HG02642 (cell line): ENCODE data around the gene TNS3.
A peak's percentile ranks its signal among the peaks of the same experiment; 100 is the strongest.
"Not testable (repeated sequence)": the region's sequence is repeated elsewhere in the genome, so short reads cannot be mapped to it uniquely, and the experiment has no call there.

Experiments
- ATAC-seq: cut with Tn5 transposase; IDR thresholded peaks from one replicate; pipeline ENCODE4 v1.9.1; 2021; ENCODE audit warnings: mild to moderate bottlenecking; ENCODE audit not compliant: unreplicated experiment, poor library complexity

TNS3 gene

GRCh38 chr7:47581804-47582763 lies at the start of gene TNS3:
TNS3 (minus strand) TSS chr7:47582111; CDS start chr7:47439636, 142,475 bp downstream.
- ATAC-seq = no peak

- no peak for ATAC-seq
Measured at GRCh38 chr7:47631711-47632110, 49.8 kb upstream of the TNS3 start.

- peak; percentile 68 for ATAC-seq
Measured at GRCh38 chr7:47627580-47628283, 45.8 kb upstream of the TNS3 start.

- no peak for ATAC-seq
Measured at GRCh38 chr7:47625861-47626715, 44.2 kb upstream of the TNS3 start.

- no peak for ATAC-seq
Measured at GRCh38 chr7:47624689-47625088, 42.8 kb upstream of the TNS3 start.

GRCh38 chr7:47622946-47623640 lies 41.2 kb upstream of the TNS3 start:
- no peak for ATAC-seq

- ATAC-seq = no peak
Measured at GRCh38 chr7:47622586-47622945, 40.7 kb upstream of the TNS3 start.

GRCh38 chr7:47621979-47622561 lies 40.2 kb upstream of the TNS3 start:
- ATAC-seq = no peak

- ATAC-seq = no peak
Measured at GRCh38 chr7:47621347-47621746, 39.4 kb upstream of the TNS3 start.

GRCh38 chr7:47619806-47620205 lies 37.9 kb upstream of the TNS3 start:
- ATAC-seq = no peak

GRCh38 chr7:47617131-47617530 lies 35.2 kb upstream of the TNS3 start:
- ATAC-seq = no peak

- ATAC-seq = no peak
Measured at GRCh38 chr7:47614450-47614849, 32.5 kb upstream of the TNS3 start.

- no peak for ATAC-seq
Measured at GRCh38 chr7:47611045-47611511, 29.2 kb upstream of the TNS3 start.

- no peak for ATAC-seq
Measured at GRCh38 chr7:47610506-47611044, 28.7 kb upstream of the TNS3 start.

GRCh38 chr7:47609803-47610452 lies 28.0 kb upstream of the TNS3 start:
- no peak for ATAC-seq

- ATAC-seq = not testable (repeated sequence)
Measured at GRCh38 chr7:47606593-47607046, 24.7 kb upstream of the TNS3 start.

- ATAC-seq = no peak
Measured at GRCh38 chr7:47605816-47606575, 24.1 kb upstream of the TNS3 start.

GRCh38 chr7:47604496-47604890 lies 22.6 kb upstream of the TNS3 start:
- ATAC-seq = no peak
